Mesenchymal stem cell (in vitro differentiated cells and primary cell): ENCODE data around the gene MGAT5B.

ENCODE experiments used
- DNase-seq: peaks from one replicate; pipeline ENCODE4 v3.0.0-alpha.2; 2013
- H2AFZ ChIP-seq: one replicate; pipeline ENCODE4 v1.6.1; 2013; ENCODE audit warnings: low read depth, mild to moderate bottlenecking, control low read depth, inconsistent platforms, low read length, moderate library complexity
- H2AK5ac ChIP-seq: 2 replicates; pipeline ENCODE4 v1.6.1; 2013; ENCODE audit warnings: low read length, moderate library complexity, mild to moderate bottlenecking, inconsistent platforms; ENCODE audit not compliant: severe bottlenecking
- H2BK120ac ChIP-seq: one replicate; pipeline ENCODE4 v1.6.1; 2013; ENCODE audit warnings: low read depth, mild to moderate bottlenecking, inconsistent platforms, low read length, moderate library complexity
- H2BK12ac ChIP-seq, 2 experiments: one replicate each; pipeline ENCODE4 v1.6.1; 2013; ENCODE audit warnings: inconsistent platforms in 2 of 2, low read length in 2 of 2, mild to moderate bottlenecking in 2 of 2, moderate library complexity in 2 of 2, control low read depth in 1 of 2
- H2BK15ac ChIP-seq: one replicate; pipeline ENCODE4 v1.6.1; 2013; ENCODE audit warnings: mild to moderate bottlenecking, low read depth, inconsistent platforms; ENCODE audit not compliant: poor library complexity, severe bottlenecking
- H2BK5ac ChIP-seq: 2 replicates; pipeline ENCODE4 v1.6.1; 2013; ENCODE audit warnings: low read depth, mild to moderate bottlenecking, low read length, control low read depth, inconsistent platforms; ENCODE audit not compliant: poor library complexity, severe bottlenecking
- H3K14ac ChIP-seq, 2 experiments: one replicate each; pipeline ENCODE4 v1.6.1; 2013; ENCODE audit warnings: inconsistent platforms in 2 of 2, low read length in 2 of 2, control low read depth in 1 of 2, mild to moderate bottlenecking in 1 of 2, moderate library complexity in 1 of 2
- H3K18ac ChIP-seq, 2 experiments: one replicate each; pipeline ENCODE4 v1.6.1; 2013; ENCODE audit warnings: inconsistent platforms in 2 of 2, low read length in 2 of 2, control low read depth in 1 of 2, low read depth in 1 of 2, mild to moderate bottlenecking in 1 of 2
- H3K23ac ChIP-seq, 2 experiments: one replicate each; pipeline ENCODE4 v1.6.1; 2013; ENCODE audit warnings: inconsistent platforms in 2 of 2, low read length in 2 of 2, mild to moderate bottlenecking in 2 of 2, moderate library complexity in 2 of 2, control low read depth in 1 of 2
- H3K27ac ChIP-seq: 2 replicates; pipeline ENCODE4 v1.5.1; 2013; ENCODE audit warnings: mild to moderate bottlenecking, moderate library complexity, low read length, control low read depth, inconsistent platforms; ENCODE audit not compliant: poor library complexity, severe bottlenecking
- H3K27me3 ChIP-seq, 2 experiments: 2 replicates each; pipeline versions ENCODE4 v1.6.1 to v1.7.0; 2013; ENCODE audit warnings: low read length in 2 of 2, mild to moderate bottlenecking in 2 of 2, moderate library complexity in 2 of 2, control low read depth in 1 of 2, inconsistent platforms in 1 of 2; ENCODE audit not compliant: control insufficient read depth in 1 of 2, insufficient read depth in 1 of 2
- H3K36me3 ChIP-seq, 2 experiments: 2 replicates each; pipeline versions ENCODE4 v1.6.1 to v1.7.0; 2013; ENCODE audit warnings: low read length in 2 of 2, control low read depth in 1 of 2, inconsistent platforms in 1 of 2, low read depth in 1 of 2, mild to moderate bottlenecking in 1 of 2; ENCODE audit not compliant: insufficient read depth in 2 of 2, control insufficient read depth in 1 of 2
- H3K4ac ChIP-seq, 2 experiments: one replicate each; pipeline ENCODE4 v1.6.1; 2013; ENCODE audit warnings: inconsistent platforms in 2 of 2, low read length in 2 of 2, mild to moderate bottlenecking in 2 of 2, moderate library complexity in 2 of 2, control low read depth in 1 of 2, low read depth in 1 of 2
- H3K4me1 ChIP-seq: 2 replicates; pipeline ENCODE4 v1.6.1; 2013; ENCODE audit warnings: low read depth, low read length, control low read depth; ENCODE audit not compliant: control insufficient read depth, insufficient read depth
- H3K4me2 ChIP-seq: 2 replicates; pipeline ENCODE4 v1.6.1; 2013; ENCODE audit warnings: low read length, mild to moderate bottlenecking, inconsistent platforms; ENCODE audit not compliant: poor library complexity, severe bottlenecking
- H3K4me3 ChIP-seq, 2 experiments: 2 replicates each; pipeline versions ENCODE4 v1.5.1 to v1.7.0; 2013; ENCODE audit warnings: low read length in 2 of 2, mild to moderate bottlenecking in 2 of 2, control low read depth in 1 of 2, low read depth in 1 of 2; ENCODE audit not compliant: insufficient read depth in 1 of 2
- H3K79me1 ChIP-seq: replicated peaks from 2 replicates; pipeline ENCODE4 v1.6.1; 2013; ENCODE audit warnings: mild to moderate bottlenecking, control low read depth, low read length, inconsistent platforms; ENCODE audit not compliant: poor library complexity, severe bottlenecking
- H3K9ac ChIP-seq: 2 replicates; pipeline ENCODE4 v1.7.0; 2013; ENCODE audit warnings: mild to moderate bottlenecking, low read length, moderate library complexity
- H3K9me3 ChIP-seq: 2 replicates; pipeline ENCODE4 v1.7.0; 2013; ENCODE audit warnings: mild to moderate bottlenecking, low read length; ENCODE audit not compliant: control insufficient read depth
- H4K8ac ChIP-seq: one replicate; pipeline ENCODE4 v1.6.1; 2013; ENCODE audit warnings: inconsistent platforms, mild to moderate bottlenecking, low read length, moderate library complexity
- H4K91ac ChIP-seq: one replicate; pipeline ENCODE4 v1.6.1; 2013; ENCODE audit warnings: mild to moderate bottlenecking, low read length, inconsistent platforms
- WGBS: methylation state at CpG from one replicate; pipeline ENCODE4 v1.1.7; 2013; ENCODE audit warnings: mixed read lengths; 5-methylcytosine and 5-hydroxymethylcytosine counted together

Gene MGAT5B

GRCh38 chr17:76868669-76869495 is 678 bp downstream of the MGAT5B start:
- Histone ChIP-seq H3K27ac (no peak overlapping the region), H3K9ac (no peak overlapping the region), H2AK5ac (no peak overlapping the region), H3K36me3 (no peaks in the 10 kb centered on the region), H4K8ac (no peak overlapping the region), H3K4ac (no peak overlapping the region), H3K4me2 (peak overlapping the region; percentile 72), H2BK15ac (no peak overlapping the region), H4K91ac (no peak overlapping the region), H3K23ac (no peak overlapping the region), H3K27me3 (peaks cover 7 to 33% of the 10 kb centered on the region in 2 experiments), H3K14ac (no peak overlapping the region), H2BK5ac (no peak overlapping the region), H3K79me1 (no peaks in the 10 kb centered on the region), H2AFZ (peak overlapping the region; percentile 30), H3K9me3 (no peaks in the 10 kb centered on the region), H3K4me1 (peaks cover 57% of the 10 kb centered on the region), H2BK120ac (no peak overlapping the region), H2BK12ac (no peak overlapping the region), H3K18ac (no peak overlapping the region), H3K4me3 (peak overlapping the region in 1 of 2 experiments; percentile 50)
- DNase-seq: no peak
- 5% methylated on average over 70 of the region's 84 CpGs for WGBS

- no peak overlapping the region for H3K4ac ChIP-seq
- H2BK15ac ChIP-seq: no peak overlapping the region
- peaks cover 7 to 36% of the 10 kb centered on the region in 2 experiments for H3K27me3 ChIP-seq
- H4K91ac ChIP-seq: no peak overlapping the region
- no peaks in the 10 kb centered on the region for H3K36me3 ChIP-seq
- peak overlapping the region; percentile 25 for H3K4me2 ChIP-seq
- peak overlapping the region in 1 of 2 experiments; percentile 37 for H3K4me3 ChIP-seq
- no peak for DNase-seq
- no peak overlapping the region for H2BK5ac ChIP-seq
- H3K27ac ChIP-seq: no peak overlapping the region
- H2BK120ac ChIP-seq: no peak overlapping the region
- WGBS: 3% methylated on average over 40 of the region's 80 CpGs
- H2AK5ac ChIP-seq: no peak overlapping the region
- H3K23ac ChIP-seq: no peak overlapping the region
- no peak overlapping the region for H2BK12ac ChIP-seq
- no peak overlapping the region for H4K8ac ChIP-seq
- no peaks in the 10 kb centered on the region for H3K9me3 ChIP-seq
- no peak overlapping the region for H3K9ac ChIP-seq
- H3K14ac ChIP-seq: no peak overlapping the region
- H3K4me1 ChIP-seq: peaks cover 58% of the 10 kb centered on the region
- H3K18ac ChIP-seq: no peak overlapping the region
- no peaks in the 10 kb centered on the region for H3K79me1 ChIP-seq
- no peak overlapping the region for H2AFZ ChIP-seq
Observed at GRCh38 chr17:76869496-76870376, 1.5 kb downstream of the MGAT5B start.

- H3K23ac ChIP-seq: no peak overlapping the region
- H3K4me2 ChIP-seq: no peak overlapping the region
- H2AK5ac ChIP-seq: no peak overlapping the region
- H3K36me3 ChIP-seq: no peaks in the 10 kb centered on the region
- H4K8ac ChIP-seq: no peak overlapping the region
- H3K9me3 ChIP-seq: no peaks in the 10 kb centered on the region
- peak overlapping the region in 1 of 2 experiments; percentile 37 for H3K4me3 ChIP-seq
- no peak overlapping the region for H2BK5ac ChIP-seq
- peaks cover 7 to 36% of the 10 kb centered on the region in 2 experiments for H3K27me3 ChIP-seq
- no peak overlapping the region for H3K9ac ChIP-seq
- H3K18ac ChIP-seq: no peak overlapping the region
- no peak overlapping the region for H2BK15ac ChIP-seq
- no peak overlapping the region for H2AFZ ChIP-seq
- H2BK12ac ChIP-seq: no peak overlapping the region
- H3K14ac ChIP-seq: no peak overlapping the region
- no peak overlapping the region for H3K27ac ChIP-seq
- no peak overlapping the region for H2BK120ac ChIP-seq
- no peaks in the 10 kb centered on the region for H3K79me1 ChIP-seq
- no peak overlapping the region for H4K91ac ChIP-seq
- peak; percentile 16 for DNase-seq
- WGBS: 10% methylated on average over 14 of the region's 16 CpGs
- H3K4ac ChIP-seq: no peak overlapping the region
- peaks cover 58% of the 10 kb centered on the region for H3K4me1 ChIP-seq
Observed at GRCh38 chr17:76870377-76870714, 2.1 kb downstream of the MGAT5B start.

- H2BK120ac ChIP-seq: no peak overlapping the region
- no peaks in the 10 kb centered on the region for H3K79me1 ChIP-seq
- peaks cover 7 to 33% of the 10 kb centered on the region in 2 experiments for H3K27me3 ChIP-seq
Observed at GRCh38 chr17:76871668-76872067, 3.5 kb downstream of the MGAT5B start.

More at GRCh38 chr17:76871668-76872067, 3.5 kb downstream of the MGAT5B start:
- Histone ChIP-seq H3K4me2 (no peak overlapping the region), H3K14ac (no peak overlapping the region), H2BK15ac (no peak overlapping the region), H3K4ac (no peak overlapping the region), H3K4me3 (no peak overlapping the region), H3K18ac (no peak overlapping the region), H3K23ac (no peak overlapping the region), H4K91ac (no peak overlapping the region), H2BK12ac (no peak overlapping the region), H3K4me1 (peaks cover 57% of the 10 kb centered on the region), H2AFZ (no peak overlapping the region), H3K36me3 (no peaks in the 10 kb centered on the region), H4K8ac (no peak overlapping the region), H3K9me3 (no peaks in the 10 kb centered on the region), H3K27ac (peak overlapping the region; percentile 73), H2BK5ac (no peak overlapping the region), H2AK5ac (peak overlapping the region; percentile 6), H3K9ac (no peak overlapping the region)
- WGBS: 94% methylated on average over 4 of the region's 4 CpGs
- no peak for DNase-seq
